ENCODE data around the gene AQP3. TPM values are rescaled to one million over a fixed set of nuclear protein-coding genes. Genes with fewer than 3 reads are reported as not detected.
A peak's percentile ranks its signal among the peaks of the same experiment; 100 is the strongest.
"Not testable (repeated sequence)": the region's sequence is repeated elsewhere in the genome, so short reads cannot be mapped to it uniquely, and the experiment has no call there.

The AQP3 gene
- total RNA-seq, 1 donor from 2014 or later, result 14.8 TPM

DNA sequence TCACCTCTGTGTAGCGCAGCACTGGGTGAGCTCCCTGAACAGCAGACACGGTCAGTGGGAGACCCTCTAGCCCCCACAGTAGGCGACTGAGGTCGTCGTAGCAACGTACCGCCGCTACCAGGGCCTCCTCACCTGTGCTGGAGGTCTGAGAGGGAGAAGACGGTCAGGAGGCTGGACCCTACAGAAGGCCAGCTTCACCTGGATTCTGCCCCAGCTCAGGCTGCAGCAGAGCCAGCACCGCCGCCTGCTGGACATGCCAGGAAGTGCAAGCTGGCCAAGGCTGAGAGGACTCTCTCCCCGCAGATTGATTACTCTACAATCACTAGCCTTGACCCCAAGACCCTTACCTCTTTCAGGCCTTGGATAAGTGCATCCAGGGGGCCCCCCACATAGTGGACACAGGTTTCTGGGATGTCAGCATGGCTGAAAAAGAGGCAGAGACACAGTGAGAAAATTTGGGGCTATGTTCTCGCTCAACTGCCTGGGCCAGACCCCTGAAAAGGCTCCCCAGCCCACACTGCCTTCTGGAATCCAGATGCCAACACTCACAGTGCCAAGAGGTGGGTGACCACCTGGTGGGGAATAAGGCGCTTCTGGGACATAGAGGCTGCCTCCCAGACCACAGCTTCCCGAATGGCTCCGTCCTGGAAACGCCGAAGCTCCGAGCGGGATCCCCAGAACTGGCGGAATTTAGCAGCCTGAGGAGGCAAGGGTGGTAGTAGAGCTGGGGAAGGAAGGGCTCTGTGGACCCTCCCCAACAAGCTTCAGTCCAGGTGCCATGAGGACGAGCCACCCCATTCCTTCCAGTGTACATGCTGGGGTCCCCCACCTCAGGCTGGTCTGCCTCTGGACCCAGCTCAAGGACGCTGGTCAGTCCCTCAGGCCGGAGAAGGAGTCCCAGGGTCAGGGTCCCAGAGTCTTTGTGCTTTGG lies 19.4 kb upstream of the AQP3 start:
- DNase-seq (peak; percentile 80), ATAC-seq (peak; percentile 66)
- intact Hi-C loops (cut with micrococcal nuclease), result no loop called here

DNA sequence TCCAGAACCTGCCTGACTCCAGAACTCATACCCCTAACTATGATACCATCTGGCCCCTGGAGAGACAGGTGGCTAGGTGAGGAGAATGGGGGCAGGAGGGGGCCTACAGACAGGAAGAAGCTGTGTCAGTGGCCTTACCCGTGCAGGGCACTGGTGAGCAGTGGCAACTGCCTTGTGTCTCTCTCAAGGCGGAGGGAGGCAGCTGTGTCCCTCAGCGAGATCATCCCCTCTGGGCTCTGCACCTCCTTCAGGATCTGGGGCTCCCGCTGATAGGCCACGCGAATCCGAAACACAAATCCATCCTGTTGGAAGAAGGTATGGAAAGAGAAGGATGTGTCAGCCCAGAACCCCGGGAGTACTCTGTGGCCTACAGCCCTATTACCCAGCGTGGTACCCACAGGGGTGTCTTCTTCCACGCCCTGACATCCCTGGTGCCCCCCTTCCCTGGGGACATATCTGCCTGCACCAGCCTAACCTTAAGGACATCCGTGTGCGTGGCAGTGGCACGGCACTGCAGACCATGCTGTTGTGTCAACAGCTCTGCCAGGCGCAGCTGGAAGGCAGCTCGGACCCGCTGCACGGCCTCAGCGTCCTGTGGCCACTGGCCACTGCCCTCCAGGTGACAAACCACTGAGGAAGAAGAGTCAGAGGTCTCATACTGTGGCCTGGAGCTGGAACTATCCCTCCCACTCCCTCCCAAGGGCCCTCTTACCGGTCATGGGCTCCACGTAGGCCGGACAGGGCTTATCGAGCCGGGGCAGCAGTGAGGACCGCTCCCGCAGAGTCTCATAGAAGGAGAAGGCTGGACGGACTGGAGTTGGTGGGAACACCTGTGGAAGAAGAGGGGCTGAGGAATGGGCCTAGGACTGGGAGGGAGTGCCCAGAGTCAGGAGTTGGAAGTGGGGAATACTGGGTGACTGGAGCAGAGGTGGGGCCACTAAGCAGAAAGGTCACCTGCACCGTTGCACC lies 18.5 kb upstream of the AQP3 start:
- DNase-seq (peak; percentile 18), ATAC-seq (no peak)
- intact Hi-C loops (cut with micrococcal nuclease), result no loop called here

DNA sequence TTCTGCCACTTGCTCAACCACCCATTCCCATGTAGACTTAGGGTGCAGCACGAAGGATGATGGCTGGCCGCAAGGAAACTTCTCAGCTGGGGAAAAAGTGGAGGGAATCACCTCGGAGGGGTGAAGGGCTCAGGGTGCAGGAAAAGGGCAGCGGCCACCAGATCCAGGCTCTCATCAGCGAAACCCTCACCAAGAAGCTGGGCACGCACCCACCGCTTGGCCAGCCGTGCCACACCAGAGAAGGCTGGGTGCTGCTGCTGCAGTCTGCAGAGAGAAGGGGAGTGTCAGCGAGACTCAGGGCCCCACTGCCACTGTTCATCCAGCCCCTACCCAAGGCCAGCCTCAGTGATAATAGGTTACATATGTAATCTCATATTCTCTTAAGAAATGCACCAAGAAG lies 17.7 kb upstream of the AQP3 start:
- DNase-seq (peak; percentile 8), ATAC-seq (no peak)
- intact Hi-C loops (cut with micrococcal nuclease), result no loop called here

DNA sequence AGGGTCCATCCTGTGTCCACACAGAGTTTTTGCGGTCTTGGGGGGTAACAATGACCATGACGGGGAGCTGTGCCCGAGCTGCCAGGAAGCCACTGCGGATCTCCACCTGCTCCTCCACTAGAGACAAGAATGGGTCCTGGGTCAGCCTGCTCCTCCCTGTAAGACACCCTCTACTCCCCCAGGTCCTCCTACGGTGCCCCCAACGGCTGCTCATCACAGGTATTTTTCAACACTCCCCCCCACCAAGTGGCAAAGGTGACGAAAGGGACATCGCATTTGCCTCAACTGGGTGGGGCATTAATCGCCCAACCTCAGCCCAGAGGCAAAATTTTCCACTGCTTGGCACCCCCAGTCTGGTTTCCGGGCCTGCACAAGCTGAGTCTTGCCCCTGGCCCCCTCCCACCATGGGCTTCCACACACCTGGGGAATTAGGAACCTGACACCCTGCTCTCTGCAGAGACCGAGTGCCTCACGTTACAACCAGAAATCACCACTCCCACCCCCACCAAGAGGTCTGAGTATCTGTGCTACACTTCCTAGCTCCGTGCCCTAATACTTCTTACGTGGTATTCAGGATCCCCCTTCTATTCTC lies 16.7 kb upstream of the AQP3 start:
- no peak for ATAC-seq
- intact Hi-C loops (cut with micrococcal nuclease), result no loop called here
- DNase-seq, result no peak

DNA sequence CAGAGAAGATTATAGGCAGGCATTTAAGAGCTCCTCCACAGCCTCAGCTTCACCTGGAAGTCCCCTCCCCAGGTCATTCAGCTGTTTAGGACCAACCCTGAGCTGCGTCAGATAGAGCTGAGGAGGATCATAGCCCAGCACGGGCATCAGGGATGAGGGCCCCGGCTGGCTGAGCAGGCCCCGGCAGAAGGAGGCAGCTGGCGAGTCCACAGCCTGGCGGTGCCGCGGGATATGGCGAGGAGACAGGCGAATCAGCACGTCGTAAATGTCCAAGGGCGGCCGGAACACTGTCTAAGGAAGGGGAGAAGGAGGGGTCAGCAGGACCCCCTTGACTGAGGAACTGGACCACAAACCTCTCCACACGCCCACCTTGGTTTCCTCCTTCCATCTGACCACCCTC lies 15.8 kb upstream of the AQP3 start:
- DNase-seq, result no peak

DNA sequence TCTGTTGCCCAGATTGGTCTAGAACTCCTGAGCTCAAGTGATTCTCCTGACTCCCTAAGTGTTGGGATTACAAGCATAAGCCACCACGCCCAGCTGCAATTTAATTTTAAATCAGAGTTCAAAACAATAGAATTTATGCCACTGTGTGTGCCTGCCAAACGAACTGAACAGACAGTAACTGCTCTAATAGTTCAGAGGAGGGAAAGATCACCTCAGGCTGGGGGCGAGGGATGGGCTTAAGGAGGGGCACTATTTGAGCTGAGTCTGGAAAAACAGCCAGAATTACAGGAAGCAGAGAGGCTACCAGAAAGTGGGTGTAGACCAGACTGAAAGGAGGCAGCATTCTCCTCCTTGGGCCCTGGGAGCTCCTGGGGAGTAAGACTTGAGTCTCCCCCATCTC lies 14.1 kb upstream of the AQP3 start:
- intact Hi-C loops (cut with micrococcal nuclease), result no loop called here
- ATAC-seq, result no peak
- DNase-seq, result no peak

More for the DNA sequence above, 15.8 kb upstream of the AQP3 start:
- ATAC-seq, result no peak
- intact Hi-C loops (cut with micrococcal nuclease), result no loop called here

DNA sequence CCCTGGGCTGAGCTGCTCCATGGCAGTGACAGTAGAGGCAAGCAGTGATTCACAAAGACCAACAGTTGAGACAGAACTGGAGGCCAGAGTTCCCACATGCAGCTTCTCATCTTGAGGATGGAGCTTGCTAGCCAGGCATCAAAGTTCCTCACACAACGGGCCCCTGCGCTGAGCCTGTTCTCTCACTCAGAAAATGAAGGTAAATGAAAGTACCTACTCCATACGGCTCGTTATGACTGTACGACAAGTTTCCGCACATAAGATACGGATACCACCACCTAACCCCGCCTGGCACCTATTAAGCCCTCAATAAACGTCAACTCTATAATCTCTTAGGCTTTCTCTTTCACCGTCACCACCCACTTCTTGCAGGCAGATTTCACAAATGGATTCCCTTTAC lies 13.5 kb upstream of the AQP3 start:
- ATAC-seq, result no peak
- intact Hi-C loops (cut with micrococcal nuclease), result no loop called here
- no peak for DNase-seq

DNA sequence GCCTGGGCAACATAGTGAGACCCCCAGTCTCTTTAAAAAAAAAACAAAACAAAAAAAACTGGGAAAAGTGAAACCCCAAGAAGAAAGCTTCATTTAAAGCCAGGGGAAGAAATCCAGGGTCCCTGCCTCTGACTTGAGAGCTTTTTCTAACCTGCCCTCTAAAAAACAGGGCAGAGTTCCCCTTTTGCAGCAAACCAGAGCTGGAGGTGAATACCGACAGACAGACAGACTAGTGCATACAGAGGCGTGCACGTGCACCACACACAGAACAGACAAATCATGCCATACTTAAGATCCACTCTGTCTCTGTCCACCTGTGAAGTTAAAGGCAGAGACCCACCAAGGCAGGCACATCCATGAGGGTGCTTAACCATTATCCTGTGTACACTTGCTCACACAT lies 11.7 kb upstream of the AQP3 start:
- ATAC-seq (no peak), DNase-seq (no peak)
- intact Hi-C loops (cut with micrococcal nuclease), result no loop called here

DNA sequence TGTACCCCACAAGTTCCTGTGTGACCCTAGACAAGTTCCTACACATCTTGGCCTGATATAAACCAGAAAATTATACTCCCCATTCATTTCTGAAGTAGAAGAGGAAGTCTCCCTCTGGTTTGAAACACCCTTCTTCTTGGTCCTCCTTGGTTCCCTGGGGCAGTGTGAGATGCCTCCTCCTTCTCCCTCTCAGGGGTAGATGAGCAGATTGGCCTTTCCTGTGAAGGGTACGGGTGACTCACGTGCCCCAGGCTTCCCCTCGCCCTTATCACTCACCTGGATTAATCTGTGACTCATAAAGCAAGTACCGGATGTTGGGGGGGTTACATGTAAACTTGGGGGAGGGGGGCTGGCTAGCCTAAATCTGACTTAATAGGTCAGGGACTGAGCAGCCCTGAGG lies 11.1 kb upstream of the AQP3 start:
- no peak for ATAC-seq
- intact Hi-C loops (cut with micrococcal nuclease), result no loop called here

DNA sequence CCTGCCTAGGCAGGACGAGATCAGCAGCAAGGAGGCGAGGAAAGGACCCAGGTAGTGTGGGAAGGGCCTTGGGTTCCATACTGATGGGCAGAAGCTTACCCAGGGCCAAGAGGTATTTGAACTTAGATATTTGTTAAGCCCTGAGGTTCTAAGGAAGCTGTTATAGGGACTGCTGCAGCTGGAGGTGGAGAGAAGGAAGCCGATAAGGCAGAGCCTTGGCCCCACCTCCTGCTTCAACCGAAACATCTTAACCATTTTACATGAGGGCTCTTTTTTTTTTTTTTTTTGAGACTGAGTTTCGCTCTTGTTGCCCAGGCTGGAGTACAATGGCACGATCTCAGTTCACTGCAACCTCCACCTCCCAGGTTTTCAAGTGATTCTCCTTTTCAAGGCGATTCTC lies 8.6 kb upstream of the AQP3 start:
- no peak for DNase-seq
- intact Hi-C loops (cut with micrococcal nuclease), result no loop called here
- no peak for ATAC-seq

More for the DNA sequence above, 11.1 kb upstream of the AQP3 start:
- DNase-seq, result no peak

DNA sequence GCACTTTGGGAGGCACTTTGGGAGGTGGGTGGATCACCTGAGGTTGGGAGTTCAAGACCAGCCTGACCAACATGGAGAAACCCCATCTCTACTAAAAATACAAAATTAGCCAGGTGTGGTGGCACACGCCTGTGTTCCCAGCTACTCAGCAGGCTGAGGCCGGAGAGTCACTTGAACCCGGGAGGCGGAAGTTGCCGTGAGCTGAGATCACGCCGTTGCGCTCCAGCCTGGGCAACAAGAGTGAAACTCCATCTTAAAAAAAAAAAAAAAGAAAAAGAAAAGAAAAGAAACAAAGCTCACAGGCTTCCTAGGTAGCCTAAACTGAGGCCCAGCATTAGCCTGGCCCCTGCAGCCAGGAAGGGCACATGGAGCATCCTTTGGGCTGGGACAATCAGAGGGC lies 8.1 kb upstream of the AQP3 start:
- ATAC-seq; intact Hi-C loops (cut with micrococcal nuclease); DNase-seq: not testable (repeated sequence)

DNA sequence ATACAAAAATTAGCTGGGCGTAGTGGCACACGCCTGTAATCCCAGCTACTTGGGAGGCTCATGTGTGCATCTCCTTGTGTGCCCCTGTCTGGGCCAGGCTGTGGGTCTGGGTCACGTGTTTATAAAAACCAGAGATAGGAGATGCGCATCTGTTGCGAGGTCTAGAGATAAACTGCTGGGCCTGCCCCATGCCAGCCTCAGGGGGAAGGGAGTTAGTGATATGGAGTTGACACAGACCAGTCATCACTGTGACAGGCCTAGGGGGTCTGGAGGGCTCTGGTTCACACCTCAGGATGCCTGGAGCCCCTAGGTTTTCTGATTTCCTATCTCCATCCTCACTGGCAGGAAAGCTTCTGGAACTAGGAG lies 7.3 kb upstream of the AQP3 start:
- intact Hi-C loops (cut with micrococcal nuclease), result not testable (repeated sequence)

DNA sequence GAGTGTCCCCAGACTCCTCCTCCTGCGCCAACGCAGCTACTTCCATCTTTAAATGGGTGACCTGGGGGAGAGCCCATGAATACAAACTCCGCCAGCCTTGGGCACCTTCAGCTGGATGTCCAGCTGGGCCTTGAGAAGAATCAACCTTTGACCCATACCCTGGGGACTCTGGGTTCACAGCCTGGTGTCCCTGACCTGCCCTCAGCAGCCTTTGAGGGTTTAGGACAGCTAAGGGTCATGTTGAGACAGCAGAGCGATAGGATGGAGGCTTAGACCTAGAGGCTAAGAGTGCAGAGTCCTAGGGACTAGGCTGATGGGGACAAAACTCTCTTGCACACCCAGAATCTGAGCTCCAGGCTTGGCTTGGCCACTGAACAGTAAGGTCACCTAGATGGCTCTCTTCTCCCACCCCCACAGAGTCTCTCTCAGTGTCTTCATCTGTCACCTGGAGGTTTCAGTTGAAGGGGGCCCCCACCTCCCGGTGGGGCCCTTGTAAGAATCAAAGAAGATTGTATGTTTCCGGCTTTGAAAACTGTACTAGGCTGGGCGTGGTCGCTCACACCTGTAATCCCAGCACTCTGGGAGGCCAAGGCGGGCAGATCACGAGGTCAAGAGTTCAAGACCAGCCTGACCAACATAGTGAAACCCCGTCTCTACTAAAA lies 6.7 kb upstream of the AQP3 start:
- intact Hi-C loops (cut with micrococcal nuclease), result no loop called here
- DNase-seq (no peak), ATAC-seq (no peak)

More for the DNA sequence above, 7.3 kb upstream of the AQP3 start:
- not testable (repeated sequence) for ATAC-seq, DNase-seq

DNA sequence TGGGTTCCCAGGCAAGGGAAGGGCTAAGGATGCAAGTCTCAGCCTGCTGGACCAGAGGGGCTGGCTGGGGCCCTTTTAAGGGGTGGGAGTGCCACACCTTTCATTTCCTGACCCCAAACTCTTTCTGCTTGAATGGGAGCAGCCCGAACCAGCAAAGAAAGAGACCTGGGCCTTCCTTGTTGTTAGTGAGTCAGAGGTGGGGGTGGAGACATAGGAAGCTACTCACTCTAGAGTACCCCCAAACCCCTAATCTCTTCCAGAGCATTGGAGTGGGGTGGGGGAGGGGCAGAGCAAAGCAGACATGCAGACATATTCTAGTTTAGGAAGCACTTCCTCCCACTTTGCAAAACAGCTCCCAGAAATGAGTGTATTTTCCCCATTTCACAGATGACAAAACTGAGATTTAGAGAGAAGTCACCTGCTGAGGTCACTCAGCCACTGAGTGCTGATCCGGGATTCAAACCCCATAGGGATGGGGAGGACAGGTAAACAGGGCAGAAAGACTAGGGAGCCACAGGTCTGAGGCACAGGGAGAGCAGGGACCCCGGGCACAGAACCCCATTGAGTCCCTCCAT lies 6.0 kb upstream of the AQP3 start:
- DNase-seq (no peak), ATAC-seq (no peak)
- intact Hi-C loops (cut with micrococcal nuclease), result no loop called here

DNA sequence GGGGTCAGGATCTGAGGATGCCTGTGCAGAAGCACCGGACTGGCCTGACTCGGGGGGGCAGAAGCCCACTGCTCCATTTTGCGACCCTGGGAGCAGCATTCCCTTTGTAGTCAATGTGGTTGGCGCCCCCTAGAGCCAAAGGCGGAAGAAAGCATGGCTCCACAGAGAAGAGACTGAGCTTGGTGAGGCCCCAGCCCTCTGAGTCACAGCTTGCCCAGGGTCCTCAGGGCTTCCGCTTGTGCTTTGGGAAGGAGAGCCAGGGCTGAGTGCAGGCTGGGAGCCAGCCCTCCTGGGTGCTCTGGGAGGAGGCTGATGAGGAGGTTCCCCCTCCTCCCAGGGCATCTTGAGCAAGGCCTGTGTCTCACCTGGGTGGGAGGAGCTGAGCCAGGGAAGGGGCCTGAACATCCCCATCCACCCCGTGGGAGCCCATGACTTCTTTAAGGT lies 5.5 kb upstream of the AQP3 start:
- ATAC-seq (peak; percentile 50), DNase-seq (peak; percentile 52)
- intact Hi-C loops (cut with micrococcal nuclease), result no loop called here

DNA sequence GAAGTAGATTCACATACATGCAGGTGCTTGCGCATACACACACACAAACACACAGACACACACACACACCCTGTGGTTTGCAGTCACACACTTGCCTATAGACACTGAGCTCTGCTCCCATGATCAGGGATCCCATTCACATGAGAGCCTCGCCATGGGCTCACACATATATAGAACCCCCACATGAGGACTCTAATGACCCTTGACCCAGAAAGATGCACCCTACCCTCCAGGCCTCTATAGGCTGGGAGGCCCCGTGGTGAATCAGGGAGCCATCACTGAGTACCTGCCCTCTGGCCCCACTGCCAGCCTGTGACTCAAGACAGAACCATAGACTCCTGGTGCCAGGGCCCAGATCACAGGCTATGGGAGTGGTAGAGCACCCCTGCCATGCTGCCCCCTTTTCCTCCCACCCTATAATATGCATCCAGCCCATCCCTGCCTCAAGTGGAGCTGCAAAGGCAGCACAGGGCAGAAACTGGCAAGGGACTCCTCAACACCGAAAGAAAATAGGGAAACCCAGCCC lies 3.3 kb upstream of the AQP3 start:
- intact Hi-C loops (cut with micrococcal nuclease), result no loop called here
- DNase-seq (no peak), ATAC-seq (no peak)

DNA sequence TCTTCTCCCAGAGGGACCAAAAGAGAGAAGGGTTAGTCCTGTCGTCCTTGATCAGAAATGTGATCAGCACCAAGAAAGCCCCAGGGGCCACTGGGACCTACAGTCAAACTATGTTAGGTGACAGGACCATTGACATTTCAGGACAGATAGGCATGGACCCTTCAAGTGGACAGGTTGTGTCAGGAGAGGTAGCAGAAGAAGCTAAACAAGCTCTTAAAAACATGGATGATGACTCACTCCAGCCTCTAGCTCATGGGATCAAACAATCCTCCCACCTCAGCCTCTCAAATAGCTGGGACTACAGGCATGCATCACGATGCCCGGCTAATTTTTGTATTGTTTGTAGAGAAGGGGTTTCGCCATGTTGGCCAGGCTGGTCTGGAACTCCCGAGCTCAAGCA lies 2.3 kb upstream of the AQP3 start:
- ATAC-seq, result no peak
- no peak for DNase-seq
- intact Hi-C loops (cut with micrococcal nuclease), result no loop called here

DNA sequence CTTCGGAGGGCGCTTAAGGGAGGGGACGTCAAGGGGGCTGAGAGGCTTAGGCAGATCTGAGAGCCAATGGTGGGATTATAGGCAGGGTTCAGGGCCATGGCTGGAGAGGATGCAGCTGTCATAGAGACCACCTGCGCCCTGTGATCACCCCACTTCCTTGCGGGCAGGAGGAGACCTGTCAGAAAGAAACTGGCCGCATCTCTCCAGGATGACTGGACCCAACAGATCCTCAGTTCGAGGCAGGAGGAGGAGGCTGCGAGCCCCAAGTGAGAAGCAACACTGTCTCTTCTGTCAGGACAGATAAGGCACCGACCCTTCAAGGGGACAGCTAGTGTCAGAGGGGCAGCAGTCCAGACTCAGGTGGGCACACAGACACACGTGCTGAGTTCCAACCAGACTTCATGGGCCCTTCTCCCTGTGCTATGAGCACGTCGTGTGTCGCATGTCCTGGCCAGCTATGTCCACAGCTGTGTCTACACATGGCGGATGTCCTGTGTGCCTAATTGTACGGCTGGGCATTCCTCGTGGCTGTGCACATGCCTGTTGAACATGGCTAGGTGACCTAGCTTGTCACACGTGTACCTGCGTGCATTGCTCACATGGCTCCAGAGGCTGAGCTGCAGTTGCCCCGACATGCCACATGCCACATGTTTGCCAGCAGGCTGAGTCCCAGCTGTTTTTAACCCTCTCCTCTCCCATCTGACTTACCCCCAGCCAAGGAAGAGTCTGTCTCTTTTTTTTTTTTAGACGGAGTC lies 583 bp upstream of the AQP3 start:
- intact Hi-C loops (cut with micrococcal nuclease), result no loop called here
- ATAC-seq (no peak), DNase-seq (no peak)
